ENCODE data around the gene CAST.
A peak's percentile ranks its signal among the peaks of the same experiment; 100 is the strongest.

The CAST gene

DNA sequence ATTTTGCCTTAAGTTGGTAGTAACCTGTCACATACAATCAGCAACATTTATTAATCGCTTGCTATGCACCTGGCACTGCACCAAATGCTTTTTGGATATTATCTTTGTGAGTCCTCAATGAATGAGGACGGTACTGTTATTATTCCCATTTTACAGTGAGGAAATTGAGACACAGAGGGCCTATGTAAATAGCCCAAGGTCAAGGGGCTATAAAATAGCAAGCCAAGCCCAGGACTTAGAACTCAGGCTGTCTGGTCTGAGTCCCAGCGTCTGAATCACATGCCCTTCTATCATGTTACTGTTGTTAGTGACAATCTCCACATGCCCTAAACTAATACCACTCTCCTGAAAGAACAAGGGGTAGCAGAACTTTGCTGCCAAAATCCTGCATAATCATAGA, 85.5 kb downstream of the CAST start:
- no peak for DNase-seq (ENCODE audit: low read depth)

DNA sequence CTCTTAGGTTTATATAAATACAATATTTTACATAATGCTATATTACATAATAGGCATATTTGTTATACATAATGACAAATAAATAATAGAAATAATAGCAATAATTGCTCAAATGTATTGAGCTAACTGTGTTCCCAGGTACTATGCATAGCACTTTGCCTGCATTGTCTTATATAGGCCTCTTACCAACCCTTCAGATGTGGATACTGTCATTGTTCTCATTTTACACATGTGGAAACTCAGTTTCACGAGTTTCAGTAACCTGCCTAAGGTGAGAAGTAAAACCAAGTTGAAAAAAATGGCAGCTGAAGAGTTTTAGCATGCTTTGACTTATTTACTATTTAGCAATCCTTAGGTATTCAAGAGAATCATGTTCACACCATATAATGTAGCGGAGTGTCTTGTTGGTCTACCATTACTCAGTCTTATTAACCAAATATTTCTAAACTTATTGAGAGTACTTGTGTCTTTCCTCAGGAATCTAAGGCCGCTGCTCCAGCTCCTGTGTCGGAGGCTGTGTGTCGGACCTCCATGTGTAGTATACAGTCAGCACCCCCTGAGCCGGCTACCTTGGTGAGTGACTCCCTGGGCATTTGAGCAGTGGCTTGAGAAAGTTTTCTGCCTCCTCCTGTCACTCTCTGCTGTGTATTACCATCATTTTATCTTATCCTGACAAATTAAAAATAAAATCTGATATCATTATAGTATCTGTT, 88.1 kb downstream of the CAST start:
- DNase-seq (ENCODE audit: low read depth) = no peak

GRCh38 chr5:96751203-96752169, 89.3 kb downstream of the CAST start:
- DNase-seq (ENCODE audit: low read depth) = no peak

DNA sequence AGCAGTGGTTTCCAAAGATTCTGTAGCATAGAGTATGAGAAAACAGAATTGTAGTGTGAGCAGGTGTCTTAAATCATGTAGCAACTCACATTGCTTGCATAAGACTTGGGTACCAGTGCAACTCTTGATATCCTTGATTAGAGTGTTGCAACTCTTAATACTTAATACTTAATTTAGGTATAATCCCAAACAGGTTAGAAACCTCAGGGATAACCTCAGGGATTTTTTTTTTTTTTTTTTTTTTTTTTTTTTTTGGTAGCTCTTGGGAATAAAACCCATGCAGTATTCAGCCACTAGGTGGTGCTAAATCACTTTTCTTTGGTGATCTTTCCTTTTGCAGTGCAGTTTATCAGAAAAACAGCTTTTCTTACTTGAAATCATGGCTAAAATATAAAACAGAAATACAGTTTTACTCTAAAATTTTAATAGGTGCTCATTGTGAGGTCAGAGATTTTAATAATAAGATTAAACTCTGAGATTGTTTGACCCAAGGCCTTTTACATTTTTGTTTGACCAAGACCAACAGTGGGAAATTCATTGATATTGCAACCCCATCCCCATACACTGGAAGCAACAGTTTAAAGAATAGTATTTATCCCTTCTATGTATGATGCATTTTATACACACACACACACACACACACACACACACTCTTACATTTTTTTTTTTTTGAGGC, 90.3 kb downstream of the CAST start:
- peak; percentile 64 for DNase-seq (ENCODE audit: low read depth)

- no peak for DNase-seq (ENCODE audit: low read depth)
Measured at GRCh38 chr5:96753017-96753397, 90.8 kb downstream of the CAST start.

- no peak for DNase-seq (ENCODE audit: low read depth)
Measured at GRCh38 chr5:96753848-96754247, 91.7 kb downstream of the CAST start.

- no peak for DNase-seq (ENCODE audit: low read depth)
Measured at GRCh38 chr5:96755851-96756250, 93.7 kb downstream of the CAST start.

- DNase-seq (ENCODE audit: low read depth) = no peak
Measured at GRCh38 chr5:96756985-96757384, 94.8 kb downstream of the CAST start.

DNA sequence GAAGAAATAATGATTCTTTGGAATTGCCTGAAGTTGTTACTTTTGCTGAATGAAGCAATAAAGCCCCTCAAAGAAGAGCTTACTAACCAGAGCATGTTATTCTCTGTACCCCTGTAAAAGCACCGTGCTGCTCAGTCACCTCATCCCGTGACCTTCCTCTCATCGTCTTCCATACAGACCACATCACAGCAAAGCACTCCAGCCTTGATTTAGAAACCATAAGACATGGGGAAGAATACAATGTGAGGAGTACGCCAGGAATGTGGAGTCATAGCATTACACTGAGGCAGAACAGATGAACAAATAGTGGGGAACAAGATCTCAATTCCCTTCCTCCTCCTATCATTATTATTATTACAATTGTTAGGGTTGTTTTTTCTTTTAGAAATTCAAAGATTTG, 96.4 kb downstream of the CAST start:
- DNase-seq (ENCODE audit: low read depth) = no peak

DNA sequence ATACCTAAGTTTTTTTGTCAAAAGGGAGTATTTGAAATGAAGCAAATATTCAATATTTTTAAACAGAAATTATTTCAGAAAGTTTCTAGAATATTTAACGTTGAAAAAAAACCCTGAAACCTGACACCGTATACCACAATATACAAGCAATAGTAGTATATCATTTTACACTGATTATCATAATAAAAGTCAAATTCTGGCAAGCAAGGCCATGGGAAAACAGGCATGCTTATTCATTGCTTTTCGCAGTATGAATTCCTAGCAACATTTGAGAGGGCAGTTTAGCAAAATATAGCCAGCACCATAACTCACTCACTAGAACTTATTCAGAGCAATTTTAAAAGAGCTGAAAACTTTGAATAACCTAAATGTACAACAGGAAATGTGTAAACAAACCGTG, 99.4 kb downstream of the CAST start:
- DNase-seq (ENCODE audit: low read depth) = no peak

DNA sequence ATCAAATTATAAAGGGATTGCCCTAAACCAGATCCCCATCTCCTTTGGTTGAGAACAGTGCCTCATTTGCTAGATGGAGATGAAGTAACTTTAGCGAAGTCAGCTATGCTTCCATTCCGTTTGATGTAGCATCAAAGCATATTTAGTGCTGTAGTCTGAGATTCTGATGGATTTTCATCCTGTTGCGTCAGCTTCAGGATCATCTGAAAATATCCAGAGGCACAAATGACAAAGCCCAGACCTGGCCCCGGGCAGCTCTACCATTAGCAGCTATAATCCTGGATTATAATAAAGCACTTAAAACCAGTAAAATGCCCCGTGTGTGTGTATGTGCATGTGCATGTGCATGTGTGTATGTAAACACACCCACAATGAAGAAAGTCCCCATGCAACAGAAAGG, 100.8 kb downstream of the CAST start:
- DNase-seq (ENCODE audit: low read depth) = no peak

GRCh38 chr5:96765043-96765442, 102.9 kb downstream of the CAST start:
- no peak for DNase-seq (ENCODE audit: low read depth)

DNA sequence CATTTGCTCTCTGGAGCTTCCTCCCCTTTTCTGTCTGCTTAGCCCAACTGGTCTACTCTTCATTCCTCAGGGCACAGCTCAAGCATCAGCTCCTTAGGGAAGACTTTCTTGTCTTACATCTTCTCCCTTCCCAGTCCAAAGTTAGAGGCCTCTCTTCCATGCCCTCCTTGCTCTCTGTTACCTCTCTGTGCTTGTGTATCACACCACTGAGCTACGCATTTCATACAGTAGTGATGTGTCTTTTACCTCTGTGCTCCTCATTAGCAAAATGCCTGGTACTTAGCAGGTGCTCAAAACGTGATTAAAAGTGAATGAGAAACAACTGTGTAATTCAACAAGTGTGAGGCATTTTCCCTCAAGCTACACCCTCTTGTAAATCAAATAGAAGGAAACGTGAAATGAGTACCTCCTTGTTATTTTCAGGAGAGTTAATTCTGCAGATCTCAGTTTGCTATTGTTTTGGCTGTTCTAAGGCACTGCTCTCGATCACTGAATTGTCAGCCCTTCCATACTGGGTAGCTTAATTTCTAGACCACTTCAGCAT, 106.6 kb downstream of the CAST start:
- no peak for DNase-seq (ENCODE audit: low read depth)

- DNase-seq (ENCODE audit: low read depth) = no peak
Measured at GRCh38 chr5:96771395-96771794, 109.2 kb downstream of the CAST start.

- DNase-seq (ENCODE audit: low read depth) = no peak
Measured at GRCh38 chr5:96772111-96772510, 109.9 kb downstream of the CAST start.

GRCh38 chr5:96772542-96772941, 110.4 kb downstream of the CAST start:
- no peak for DNase-seq (ENCODE audit: low read depth)

- no peak for DNase-seq (ENCODE audit: low read depth)
Measured at GRCh38 chr5:96775050-96775449, 112.9 kb downstream of the CAST start.

DNA sequence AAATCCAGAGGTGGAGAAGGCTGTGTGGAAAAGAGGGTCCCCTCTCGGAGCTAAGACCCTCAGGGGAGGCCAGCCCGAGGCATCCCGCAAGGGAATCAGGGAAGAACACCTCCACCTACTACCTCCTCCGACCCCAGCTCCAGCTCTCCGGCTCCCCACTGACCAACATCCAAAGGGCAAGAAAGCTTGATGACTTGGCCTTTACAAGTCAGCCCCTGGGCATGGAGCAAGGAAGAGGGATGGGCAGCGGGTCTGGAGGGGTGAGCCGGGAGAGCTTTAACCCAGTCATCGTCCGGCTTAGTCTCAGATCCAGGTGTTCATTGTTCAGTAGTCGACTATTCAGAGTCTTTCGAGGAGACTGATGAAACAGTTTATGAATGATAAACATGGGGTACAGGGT, 113.5 kb downstream of the CAST start:
- DNase-seq (ENCODE audit: low read depth) = no peak

DNA sequence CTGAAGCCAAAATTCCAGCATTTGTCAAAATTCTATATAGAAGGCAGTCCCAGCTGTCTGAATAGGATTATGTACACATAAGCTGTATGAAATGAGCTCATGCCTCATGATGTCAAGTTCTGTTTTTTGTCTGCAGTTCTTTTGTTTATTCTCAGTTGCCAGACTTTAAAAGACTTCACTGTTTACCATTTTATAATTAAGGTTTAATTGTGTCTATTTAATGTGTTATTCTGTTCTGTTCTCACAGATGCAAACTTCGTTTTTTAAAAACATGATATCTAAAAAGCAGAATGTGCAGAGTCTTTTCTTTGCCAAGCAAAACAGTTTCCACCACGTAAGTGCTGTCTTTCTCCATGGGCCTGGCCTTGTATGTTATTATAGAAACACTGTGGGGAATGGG, 114.4 kb downstream of the CAST start:
- DNase-seq (ENCODE audit: low read depth) = no peak

DNA sequence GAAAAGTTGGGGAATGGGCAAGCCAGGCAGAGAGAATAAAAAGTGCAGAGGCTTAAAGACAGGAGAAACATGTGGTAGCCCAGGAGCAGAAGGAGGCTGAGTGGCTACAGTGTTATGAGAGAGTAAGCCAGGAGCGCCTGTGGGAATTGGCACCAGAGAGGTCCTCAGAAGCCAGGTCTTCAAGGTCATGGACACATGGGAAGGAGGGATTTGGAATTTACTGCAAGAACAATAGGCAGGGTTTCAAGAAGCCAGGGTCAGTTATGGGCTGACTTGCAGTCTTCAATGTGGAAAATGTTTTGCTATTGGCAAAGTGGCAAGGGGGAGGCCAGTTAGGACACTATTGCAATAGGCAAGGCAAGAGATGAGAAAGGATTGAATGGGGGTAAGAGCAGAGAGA, 116.2 kb downstream of the CAST start:
- no peak for DNase-seq (ENCODE audit: low read depth)

GRCh38 chr5:96780626-96781025, 118.5 kb downstream of the CAST start:
- no peak for DNase-seq (ENCODE audit: low read depth)

All from fibroblast of the conjunctiva (primary cell).